Adrenal gland (tissue), 12 donors: ENCODE measurements around the gene SPOP. TPM values are rescaled to one million over a fixed set of nuclear protein-coding genes. Genes with fewer than 3 reads are reported as not detected.

Source experiments
- DNase-seq, 7 donors: peaks; one replicate each; pipeline ENCODE4 v3.0.0-alpha.2; 2019 to 2020
- H3K27ac ChIP-seq, 5 donors: fragments of 200-600 bp; sonication (generic) in 4 of 5; 1 replicate in 3 of 5; 2 replicates in 2 of 5; pipeline versions ENCODE4 v1.5.1 to v1.8.0; 2016 to 2020; ENCODE audit warnings: mild to moderate bottlenecking in 1 of 5
- H3K27me3 ChIP-seq: fragments of 200-600 bp; 2 replicates; pipeline ENCODE4 v1.8.0; 2021
- H3K36me3 ChIP-seq, 2 donors: fragments of 200-600 bp; replicated peaks in 1 of 2; 1 replicate in 1 of 2; 2 replicates in 1 of 2; pipeline versions ENCODE4 v1.5.1 to v1.8.0; 2018 to 2022
- H3K4me1 ChIP-seq, 2 donors: fragments of 200-600 bp; replicated peaks in 1 of 2; 1 replicate in 1 of 2; 2 replicates in 1 of 2; pipeline versions ENCODE4 v1.5.1 to v1.8.0; 2018 to 2021
- H3K4me3 ChIP-seq, 4 donors: fragments of 200-600 bp; sonication (generic) in 3 of 4; one replicate each; pipeline ENCODE4 v1.5.1; 2016 to 2018
- H3K9me3 ChIP-seq, 3 donors: fragments of 200-600 bp; sonication (generic) in 1 of 3; replicated peaks in 1 of 3; 1 replicate in 2 of 3; 2 replicates in 1 of 3; pipeline versions ENCODE4 v1.5.1 to v1.8.0; 2016 to 2021
- POLR2A ChIP-seq, 2 donors: fragments of 450-650 bp; IDR thresholded peaks; one replicate each; pipeline ENCODE4 v1.6.1; 2017; ENCODE audit warnings: antibody characterized with exemption in 2 of 2, mild to moderate bottlenecking in 2 of 2, moderate library complexity in 1 of 2
- whole genome bisulfite sequencing, 4 donors: extraction: QIAGEN DNeasy Blood & Tissue Kit in 2 of 4; methylation state at CpG; one replicate each; pipeline versions ENCODE4 v1.1.5 to v1.1.7; 2013 to 2017; 5-methylcytosine and 5-hydroxymethylcytosine counted together
- intact Hi-C, 2 donors: fragments of 100-400 bp; cut with DNase I; formaldehyde crosslinking; loops; one replicate each; pipeline versions ENCODE4 v1.14.1 to v1.15.0; 2022 to 2023
- polyA plus RNA-seq, 3 donors: library from polyadenylated mRNA; stranded (reverse); fragments of 200-250 nt in 2 of 3; fragments of 350-450 nt in 1 of 3; fragmentation: Illumina TruSeq in 1 of 3; extraction: RNeasy Lipid Tissue Mini Kit (QIAGEN cat#74804) in 1 of 3; gene quantifications; one replicate each; pipeline ENCODE4 v1.2.3, GENCODE V29; 2013 to 2014
- total RNA-seq, 9 donors: library from RNA; depleted of rRNA in 4 of 9; stranded (reverse); fragments of >200 nt in 4 of 9; fragments of 120-200 nt in 1 of 9; fragmentation: NEBNext Ultra II Directional in 1 of 9; extraction: Animal tissue kit (Norgen Biotek cat#: 25700) in 1 of 9; gene quantifications; one replicate each; pipeline versions ENCODE4 v1.1.0 to v1.2.4, GENCODE V29; 2013 to 2023
- TF ChIP-seq, protein P1 (sequence below), 6 experiments: fragments of 450-650 bp in 4 of 6; fragments of 200-600 bp in 2 of 6; sonication (generic) in 1 of 6; IDR thresholded peaks; 1 replicate in 5 of 6; 2 replicates in 1 of 6; pipeline versions ENCODE4 v1.5.1 to v1.8.0; 2016 to 2021; ENCODE audit warnings: antibody characterized with exemption in 6 of 6, mild to moderate bottlenecking in 2 of 6, moderate library complexity in 1 of 6
- donor health status: healthy with polysubstance abuse.
- donor health status: Bipolar disorder and iron deficiency.
- donor health status: DM: yes; HTN: yes; CAD: no.
- donor health status: DM: no; HTN: no; CAD: no.
- donor health status: DM: no; HTN: no; CAD: no.
- donor health status: DM: yes; HTN: yes; CAD: no.

Gene SPOP
- total and polyA plus RNA-seq, 12 donors = 22.4 to 86.4 (median 57.6) TPM

DNA sequence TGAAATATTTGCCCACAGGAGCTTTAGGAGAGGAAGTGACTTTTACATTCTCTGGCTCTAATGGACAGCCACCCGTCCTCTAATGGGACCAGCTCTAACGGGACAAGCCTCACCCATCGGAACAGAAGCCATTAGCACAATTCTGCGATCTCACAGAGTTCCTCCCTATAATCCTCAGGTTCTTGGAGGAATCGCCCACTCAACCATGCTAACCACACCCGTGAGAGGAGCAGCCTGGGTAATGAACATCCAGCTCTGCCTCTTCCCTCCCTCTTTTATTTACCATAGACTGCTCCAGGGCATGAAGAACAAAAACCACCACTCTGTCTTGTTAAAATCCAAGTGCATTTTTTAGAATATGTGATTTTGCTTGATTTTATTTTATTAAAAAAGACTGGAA, 23.1 kb upstream of the SPOP start:
- Histone ChIP-seq H3K27ac (no peak overlapping the region), H3K27me3 (no peaks in the 10 kb centered on the region), H3K4me1 (no peaks in the 10 kb centered on the region), H3K9me3 (no peaks in the 10 kb centered on the region), H3K36me3 (peaks cover 0 to 61% of the 10 kb centered on the region in 2 donors), H3K4me3 (no peak overlapping the region)
- TF ChIP-seq POLR2A (IDR thresholded peaks at IDR 0.05) = no peak
- TF ChIP-seq, protein P1, sequence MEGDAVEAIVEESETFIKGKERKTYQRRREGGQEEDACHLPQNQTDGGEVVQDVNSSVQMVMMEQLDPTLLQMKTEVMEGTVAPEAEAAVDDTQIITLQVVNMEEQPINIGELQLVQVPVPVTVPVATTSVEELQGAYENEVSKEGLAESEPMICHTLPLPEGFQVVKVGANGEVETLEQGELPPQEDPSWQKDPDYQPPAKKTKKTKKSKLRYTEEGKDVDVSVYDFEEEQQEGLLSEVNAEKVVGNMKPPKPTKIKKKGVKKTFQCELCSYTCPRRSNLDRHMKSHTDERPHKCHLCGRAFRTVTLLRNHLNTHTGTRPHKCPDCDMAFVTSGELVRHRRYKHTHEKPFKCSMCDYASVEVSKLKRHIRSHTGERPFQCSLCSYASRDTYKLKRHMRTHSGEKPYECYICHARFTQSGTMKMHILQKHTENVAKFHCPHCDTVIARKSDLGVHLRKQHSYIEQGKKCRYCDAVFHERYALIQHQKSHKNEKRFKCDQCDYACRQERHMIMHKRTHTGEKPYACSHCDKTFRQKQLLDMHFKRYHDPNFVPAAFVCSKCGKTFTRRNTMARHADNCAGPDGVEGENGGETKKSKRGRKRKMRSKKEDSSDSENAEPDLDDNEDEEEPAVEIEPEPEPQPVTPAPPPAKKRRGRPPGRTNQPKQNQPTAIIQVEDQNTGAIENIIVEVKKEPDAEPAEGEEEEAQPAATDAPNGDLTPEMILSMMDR (IDR thresholded peaks at IDR 0.05) = no peak
- intact Hi-C loops = loop anchor here (10.0 kb wide), 2 partner anchors 154 to 294 kb away; partner anchors contain the start of gene DLX3 (in 1 of the 2)
- WGBS, 4 donors = 79 to 90% (median 87%) methylated on average over 6 of the region's 6 CpGs
- DNase-seq = no peak

DNA sequence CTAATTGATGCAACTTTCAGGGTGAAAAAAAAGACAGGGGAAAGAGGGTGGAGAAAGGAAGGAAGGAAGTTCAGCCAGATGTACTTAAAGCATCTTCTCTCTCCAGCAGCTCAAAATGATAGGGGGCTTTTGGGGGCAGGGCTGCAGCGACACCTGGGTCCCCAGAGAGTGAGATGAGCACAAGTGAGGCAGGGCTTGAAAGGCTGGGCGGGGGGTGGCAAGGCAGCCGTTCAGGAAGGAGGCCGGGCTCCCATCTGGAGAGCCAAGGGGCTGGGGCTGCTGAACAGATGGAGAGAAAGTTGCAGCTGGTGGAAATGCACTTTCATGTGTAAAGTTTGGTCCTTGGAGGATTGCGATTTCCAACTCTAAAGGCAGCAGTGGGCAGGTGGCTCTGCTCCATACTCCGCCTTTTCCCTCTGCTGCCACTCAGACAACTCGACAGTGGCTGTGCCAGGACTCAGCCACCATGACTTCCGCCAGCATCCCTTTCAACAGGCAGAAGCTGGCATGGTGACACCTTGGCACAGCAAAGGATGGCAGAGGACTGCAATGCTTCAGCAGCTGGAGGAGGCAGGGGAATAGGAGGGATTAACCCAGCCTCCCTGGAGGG, 22.2 kb upstream of the SPOP start:
- no peaks in the 10 kb centered on the region for H3K9me3 ChIP-seq
- no peak for DNase-seq
- H3K4me3 ChIP-seq = no peak overlapping the region
- WGBS, 4 donors = 71 to 77% (median 77%) methylated on average over 8 of the region's 8 CpGs
- H3K36me3 ChIP-seq = peaks cover 0 to 53% of the 10 kb centered on the region in 2 donors
- intact Hi-C loops = loop anchor here (10.0 kb wide), 2 partner anchors 155 to 295 kb away; partner anchors contain the start of gene DLX3 (in 1 of the 2)
- no peak overlapping the region for H3K27ac ChIP-seq
- H3K4me1 ChIP-seq = peaks cover 0 to 6% of the 10 kb centered on the region in 2 donors
- H3K27me3 ChIP-seq = no peaks in the 10 kb centered on the region
- TF ChIP-seq, protein P1 (IDR thresholded peaks at IDR 0.05) = no peak
- no peak for TF ChIP-seq POLR2A (IDR thresholded peaks at IDR 0.05)

GRCh38 chr17:49698005-49698404, 20.1 kb upstream of the SPOP start:
- 30 to 53% (median 44%) methylated on average over 4 to 6 of the region's 6 CpGs for WGBS, 4 donors
- Histone ChIP-seq H3K27ac (no peak overlapping the region), H3K4me1 (peaks cover 0 to 8% of the 10 kb centered on the region in 2 donors)

GRCh38 chr17:49696233-49696761, 18.4 kb upstream of the SPOP start:
- Histone ChIP-seq H3K9me3 (no peaks in the 10 kb centered on the region), H3K36me3 (peaks cover 0 to 15% of the 10 kb centered on the region in 2 donors), H3K27ac (no peak overlapping the region), H3K4me3 (no peak overlapping the region), H3K27me3 (no peaks in the 10 kb centered on the region), H3K4me1 (peaks cover 0 to 12% of the 10 kb centered on the region in 2 donors)
- DNase-seq = no peak
- TF ChIP-seq, protein P1 (IDR thresholded peaks at IDR 0.05) = no peak
- TF ChIP-seq POLR2A (IDR thresholded peaks at IDR 0.05) = no peak
- 67 to 76% (median 68%) methylated on average over 8 of the region's 8 CpGs for WGBS, 4 donors
- intact Hi-C loops = loop anchor here in 1 of 2 donors (2.0 kb wide), 1 partner anchor 125 kb away; no protein-coding TSS in a partner anchor

More at GRCh38 chr17:49698005-49698404, 20.1 kb upstream of the SPOP start:
- Histone ChIP-seq H3K36me3 (peaks cover 0 to 32% of the 10 kb centered on the region in 2 donors), H3K4me3 (no peak overlapping the region), H3K27me3 (no peaks in the 10 kb centered on the region), H3K9me3 (no peaks in the 10 kb centered on the region)
- no peak for DNase-seq
- intact Hi-C loops = no loop called here
- no peak for TF ChIP-seq POLR2A (IDR thresholded peaks at IDR 0.05)
- TF ChIP-seq, protein P1 (IDR thresholded peaks at IDR 0.05) = no peak
